ENCODE measurements around the gene POLD4. TPM values are rescaled to one million over a fixed set of nuclear protein-coding genes. Genes with fewer than 3 reads are reported as not detected.
A peak's percentile ranks its signal among the peaks of the same experiment; 100 is the strongest.

Gene POLD4
- total and polyA plus RNA-seq, 7 experiments from 2014 or later: 59.9 to 116 (median 95.1) TPM

DNA sequence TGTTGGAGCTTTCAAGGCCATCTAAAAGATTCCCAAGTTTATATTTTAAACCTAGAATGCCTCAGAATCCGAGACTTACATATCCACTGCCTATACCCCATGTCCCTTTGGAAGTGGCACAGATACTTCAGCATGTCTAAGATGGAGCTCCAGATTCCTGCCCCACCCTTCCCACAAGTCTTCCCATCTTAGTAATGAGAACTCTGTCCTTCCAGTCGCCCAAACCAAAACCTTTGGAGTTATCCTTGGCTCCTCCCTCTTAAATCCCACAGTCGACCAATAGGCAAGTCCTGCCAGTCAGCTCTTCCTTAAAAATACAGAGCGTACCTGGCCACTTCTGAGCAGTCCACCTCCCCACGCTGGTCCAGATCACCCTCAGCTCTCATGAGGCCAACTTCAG, 4.3 kb downstream of the POLD4 start:
- no peaks in the 10 kb centered on the region for H3K36me3 Mint-ChIP-seq
- no peak overlapping the region for H3K4me3 ChIP-seq (ENCODE audit: low read length)
- no peaks in the 10 kb centered on the region for H3K27me3 ChIP-seq (ENCODE audit: control insufficient read depth in 2 of 2, insufficient read depth in 2 of 2, low read length in 2 of 2)
- ATAC-seq: no peak
- peaks cover 0 to 3% (median 0%) of the 10 kb centered on the region in 3 experiments for H3K36me3 ChIP-seq (ENCODE audit: control insufficient read depth in 2 of 3, insufficient read depth in 3 of 3, low read length in 3 of 3)
- H3K9me3 Mint-ChIP-seq: peaks cover 0 to 4% (median 0%) of the 10 kb centered on the region in 11 donors
- no peak for DNase-seq
- H3K4me1 Mint-ChIP-seq: peaks cover 39 to 80% (median 70%) of the 10 kb centered on the region in 7 donors
- H3K4me3 Mint-ChIP-seq: peak overlapping the region in 2 of 10 donors; percentile 10 to 16
- H3K27ac Mint-ChIP-seq: peak overlapping the region in 8 of 9 donors; percentile 5 to 90 (median 79)
- no peaks in the 10 kb centered on the region for H3K9me3 ChIP-seq (ENCODE audit: control insufficient read depth in 2 of 3, low read length in 3 of 3)
- intact Hi-C loops (cut with micrococcal nuclease): no loop called here
- peak overlapping the region; percentile 37 for H3K27ac ChIP-seq (ENCODE audit: low read depth, low read length)
- ChIA-PET CTCF (interaction anchor here (0.7 to 16.9 kb wide), 5 partner anchors 18 to 737 kb away, joined by 3 to 495 read pairs (median 4); partner anchors contain the start of gene CLCF1), POLR2A (interaction anchor here (1.0 to 17.2 kb wide), 6 partner anchors 11 to 58 kb away, joined by 3 to 272 read pairs (median 4); partner anchors contain the start of gene CLCF1)
- H3K27me3 Mint-ChIP-seq: no peaks in the 10 kb centered on the region
- H3K4me1 ChIP-seq (ENCODE audit: control insufficient read depth in 2 of 2, insufficient read depth in 2 of 2, low read length in 2 of 2): peaks cover 24 to 52% of the 10 kb centered on the region in 2 donors

DNA sequence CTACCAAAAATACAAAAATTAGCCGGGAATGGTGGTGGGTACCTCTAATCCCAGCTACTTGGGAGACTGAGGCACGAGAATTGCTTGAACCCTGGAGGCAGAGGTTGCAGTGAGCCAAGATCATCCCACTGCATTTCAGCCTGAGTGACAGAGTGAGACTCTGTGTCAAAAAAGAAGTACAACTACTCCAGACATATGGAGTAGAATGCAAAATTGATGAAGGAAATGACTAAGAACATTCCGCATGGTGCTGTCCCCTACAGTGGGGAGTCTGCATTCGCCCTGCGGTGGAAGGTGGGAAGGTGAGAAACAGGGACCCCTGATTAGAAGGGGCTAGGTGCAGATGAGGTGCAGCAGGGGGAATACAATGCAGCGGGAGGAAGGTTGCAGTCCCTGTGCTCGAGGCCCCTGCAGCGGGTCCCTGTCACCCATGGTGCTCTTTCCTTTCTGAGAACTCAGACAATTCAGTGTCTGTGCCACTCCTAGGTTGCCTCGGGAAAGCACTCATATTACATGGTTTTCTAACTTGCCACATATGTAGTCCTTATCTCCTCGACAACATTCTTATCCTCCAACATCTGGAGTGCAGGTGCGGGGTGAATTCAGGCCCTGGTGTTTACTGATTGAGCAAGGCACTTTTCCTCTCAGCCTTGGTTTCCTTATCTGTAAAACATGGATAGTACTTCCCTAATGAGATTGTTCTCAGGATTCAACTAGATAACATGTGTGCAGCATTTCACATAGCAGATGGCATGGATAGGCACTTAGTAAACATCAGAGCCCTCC, 5.2 kb downstream of the POLD4 start:
- Histone ChIP-seq H3K4me1 (ENCODE audit: control insufficient read depth in 2 of 2, insufficient read depth in 2 of 2, low read length in 2 of 2) (peaks cover 20 to 53% of the 10 kb centered on the region in 2 donors), H3K4me3 (ENCODE audit: low read length) (no peak overlapping the region), H3K27me3 (ENCODE audit: control insufficient read depth in 2 of 2, insufficient read depth in 2 of 2, low read length in 2 of 2) (no peaks in the 10 kb centered on the region), H3K27ac (ENCODE audit: low read depth, low read length) (no peak overlapping the region), H3K9me3 (ENCODE audit: control insufficient read depth in 2 of 3, low read length in 3 of 3) (no peaks in the 10 kb centered on the region), H3K36me3 (ENCODE audit: control insufficient read depth in 2 of 3, insufficient read depth in 3 of 3, low read length in 3 of 3) (peaks cover 0 to under 1% (median 0%) of the 10 kb centered on the region in 3 experiments)
- H3K27ac Mint-ChIP-seq: peak overlapping the region in 8 of 9 donors; percentile 44 to 90 (median 79)
- DNase-seq: no peak
- H3K27me3 Mint-ChIP-seq: no peaks in the 10 kb centered on the region
- no peak for ATAC-seq
- CTCF ChIA-PET: interaction anchor here (0.7 to 16.9 kb wide), 6 partner anchors 23 to 37 kb away, joined by 7 to 495 read pairs (median 37); partner anchors contain the start of gene CLCF1
- intact Hi-C loops (cut with micrococcal nuclease): no loop called here
- H3K36me3 Mint-ChIP-seq: no peaks in the 10 kb centered on the region
- peak overlapping the region in 1 of 10 donors; percentile 28 for H3K4me3 Mint-ChIP-seq
- H3K4me1 Mint-ChIP-seq: peaks cover 35 to 75% (median 65%) of the 10 kb centered on the region in 7 donors
- H3K9me3 Mint-ChIP-seq: peaks cover 0 to 2% (median 0%) of the 10 kb centered on the region in 11 donors
- POLR2A ChIA-PET: interaction anchor here (0.7 to 17.2 kb wide), 10 partner anchors 10 to 54 kb away, joined by 3 to 272 read pairs (median 4); partner anchors contain the start of gene CLCF1

DNA sequence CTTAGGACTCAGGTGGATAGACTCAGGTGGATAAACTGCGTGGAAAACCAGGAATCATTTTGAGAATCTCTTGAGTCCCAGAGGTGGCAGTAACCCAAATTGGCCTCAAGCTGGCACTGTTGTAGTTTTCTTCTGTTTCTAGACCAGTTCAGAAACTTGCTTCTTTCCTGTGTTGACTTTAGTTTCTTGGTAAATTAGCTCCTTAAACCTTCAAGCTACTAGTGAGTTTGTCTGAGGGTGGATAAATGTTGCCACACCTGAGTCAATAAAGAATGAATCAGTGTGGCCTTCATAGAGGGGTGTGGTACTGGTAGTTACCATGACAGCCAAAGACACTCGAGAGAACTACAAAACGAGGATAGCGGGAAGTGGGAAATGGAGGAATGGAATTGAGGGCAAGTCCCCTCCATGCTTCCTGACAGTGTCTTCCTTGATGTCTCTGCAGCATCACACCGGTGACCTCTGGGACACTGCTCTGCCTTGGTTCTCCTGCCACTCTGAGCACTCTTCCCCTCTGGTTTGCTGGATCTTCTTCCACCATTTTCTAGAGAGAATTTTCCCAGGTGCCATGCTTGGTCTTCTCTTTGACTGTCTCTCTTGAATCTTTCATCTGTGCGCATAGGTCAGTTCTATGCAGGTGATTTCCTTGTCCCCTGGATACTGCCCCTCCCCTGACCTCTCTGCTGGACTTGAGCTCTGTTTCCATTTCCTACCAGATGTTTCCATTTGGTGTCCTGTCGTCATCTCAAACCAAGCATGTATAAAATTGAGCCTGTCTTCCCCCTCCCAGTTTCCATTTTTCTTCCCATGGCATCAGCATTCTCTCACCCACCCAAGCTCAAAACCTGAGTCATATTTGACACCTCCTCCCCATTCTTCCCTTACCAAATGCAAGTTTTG, 7.2 kb downstream of the POLD4 start:
- no peak overlapping the region for H3K4me3 ChIP-seq (ENCODE audit: low read length)
- no peaks in the 10 kb centered on the region for H3K27me3 Mint-ChIP-seq
- peaks cover 5 to 38% of the 10 kb centered on the region in 2 donors for H3K4me1 ChIP-seq (ENCODE audit: control insufficient read depth in 2 of 2, insufficient read depth in 2 of 2, low read length in 2 of 2)
- H3K9me3 Mint-ChIP-seq: peaks cover 0 to 1% (median 0%) of the 10 kb centered on the region in 11 donors
- CTCF ChIA-PET: interaction anchor here (0.6 to 4.7 kb wide), 29 partner anchors 8 to 924 kb away, joined by 3 to 87 read pairs (median 4); partner anchors contain the start of genes CLCF1, GRK2, PPP1CA and RAD9A
- intact Hi-C loops (cut with micrococcal nuclease): loop anchor here (1.0 to 2.0 kb wide), 4 partner anchors 7 to 84 kb away; partner anchors contain the start of gene POLD4 (in 1 of the 2)
- POLR2A ChIA-PET: interaction anchor here (0.6 to 5.4 kb wide), 27 partner anchors 9 to 502 kb away, joined by 3 to 41 read pairs (median 4); partner anchors contain the start of genes ANKRD13D, CORO1B, POLD4 and PTPRCAP
- peaks cover 27 to 70% (median 60%) of the 10 kb centered on the region in 7 donors for H3K4me1 Mint-ChIP-seq
- DNase-seq (peak in 5 of 9 donors; percentile 34 to 62 (median 52)), ATAC-seq (peak; percentile 76)
- no peaks in the 10 kb centered on the region for H3K36me3 ChIP-seq (ENCODE audit: control insufficient read depth in 2 of 3, insufficient read depth in 3 of 3, low read length in 3 of 3)
- H3K27ac Mint-ChIP-seq: peak overlapping the region; percentile 61 to 98 (median 92)
- H3K27ac ChIP-seq (ENCODE audit: low read depth, low read length): peak overlapping the region; percentile 68
- H3K9me3 ChIP-seq (ENCODE audit: control insufficient read depth in 2 of 3, low read length in 3 of 3): no peaks in the 10 kb centered on the region
- H3K27me3 ChIP-seq (ENCODE audit: control insufficient read depth in 2 of 2, insufficient read depth in 2 of 2, low read length in 2 of 2): no peaks in the 10 kb centered on the region
- H3K36me3 Mint-ChIP-seq: peaks cover 0 to 3% (median 0%) of the 10 kb centered on the region in 5 donors
- H3K4me3 Mint-ChIP-seq: peak overlapping the region; percentile 30 to 74 (median 56)

DNA sequence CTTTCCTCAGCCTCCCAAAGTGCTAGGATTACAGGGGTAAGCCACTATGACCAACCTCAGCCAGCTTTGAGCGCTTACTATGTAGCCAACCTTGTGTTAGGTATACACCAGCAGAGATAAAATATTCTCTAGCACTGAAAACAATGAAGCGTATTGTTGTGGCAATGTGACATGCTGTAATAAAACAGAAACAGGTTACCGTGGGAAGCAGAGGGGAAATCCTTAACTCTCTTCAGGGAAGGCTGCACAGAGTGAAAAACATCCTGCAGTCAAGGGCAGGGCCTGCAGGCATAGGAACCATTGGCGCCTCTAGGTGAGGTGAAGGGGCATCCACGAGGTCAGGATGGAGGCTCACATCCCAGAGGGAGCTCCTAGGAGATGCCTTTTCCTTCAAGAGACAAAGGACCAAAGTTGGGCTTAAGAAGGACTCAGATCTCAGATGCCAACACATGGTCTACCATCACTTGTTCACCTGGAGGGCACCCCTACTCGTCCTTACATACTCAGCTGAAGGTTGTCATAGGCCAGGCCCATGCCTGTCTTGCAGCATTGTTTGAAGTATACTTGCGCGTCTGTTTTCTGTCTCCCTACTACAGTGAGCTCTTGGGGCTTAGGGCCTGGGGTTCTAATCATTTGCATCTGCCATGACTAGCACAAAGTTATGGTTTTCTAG, 8.0 kb downstream of the POLD4 start:
- Mint-ChIP-seq H3K27ac (peak overlapping the region; percentile 61 to 98 (median 92)), H3K36me3 (peaks cover 0 to 3% (median 0%) of the 10 kb centered on the region in 5 donors), H3K4me1 (peaks cover 25 to 66% (median 58%) of the 10 kb centered on the region in 7 donors), H3K4me3 (peak overlapping the region; percentile 30 to 74 (median 58)), H3K9me3 (peaks cover 0 to 1% (median 0%) of the 10 kb centered on the region in 11 donors), H3K27me3 (no peaks in the 10 kb centered on the region)
- Histone ChIP-seq H3K4me3 (ENCODE audit: low read length) (no peak overlapping the region), H3K36me3 (ENCODE audit: control insufficient read depth in 2 of 3, insufficient read depth in 3 of 3, low read length in 3 of 3) (no peaks in the 10 kb centered on the region), H3K27me3 (ENCODE audit: control insufficient read depth in 2 of 2, insufficient read depth in 2 of 2, low read length in 2 of 2) (no peaks in the 10 kb centered on the region), H3K9me3 (ENCODE audit: control insufficient read depth in 2 of 3, low read length in 3 of 3) (no peaks in the 10 kb centered on the region), H3K27ac (ENCODE audit: low read depth, low read length) (peak overlapping the region; percentile 68), H3K4me1 (ENCODE audit: control insufficient read depth in 2 of 2, insufficient read depth in 2 of 2, low read length in 2 of 2) (peaks cover 0 to 32% of the 10 kb centered on the region in 2 donors)
- intact Hi-C loops (cut with micrococcal nuclease): loop anchor here in 1 of 2 donors (1.0 to 2.0 kb wide), 3 partner anchors 8 to 83 kb away; partner anchors contain the start of gene POLD4
- ChIA-PET CTCF (interaction anchor here (0.6 to 4.7 kb wide), 30 partner anchors 8 to 145 kb away, joined by 3 to 87 read pairs (median 4); partner anchors contain the start of genes CLCF1, GRK2, POLD4 and PPP1CA), POLR2A (interaction anchor here (0.7 to 5.4 kb wide), 24 partner anchors 8 to 502 kb away, joined by 3 to 41 read pairs (median 4); partner anchors contain the start of genes ANKRD13D, CORO1B, GRK2 and POLD4)
- DNase-seq: peak in 4 of 9 donors; percentile 13 to 39 (median 30)
- peak; percentile 68 for ATAC-seq

DNA sequence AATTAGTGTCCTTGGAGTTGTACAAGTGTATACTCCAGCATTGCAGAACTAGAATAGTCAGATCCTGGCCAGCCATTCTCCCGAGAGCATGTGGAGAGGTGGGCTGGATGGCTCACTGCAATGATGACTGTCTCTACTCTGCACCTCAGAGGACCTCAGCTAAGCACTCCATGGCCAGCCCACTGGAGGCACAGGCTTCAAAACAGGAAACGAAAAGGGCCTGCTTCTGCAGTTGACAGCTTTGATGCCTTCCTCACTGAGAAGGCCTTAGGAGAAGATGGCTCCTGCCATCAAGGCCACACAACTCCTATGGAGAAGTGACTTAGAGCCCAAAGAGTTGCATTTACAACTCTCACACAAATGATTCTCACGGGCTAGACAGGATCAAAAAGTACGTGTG, 9.1 kb downstream of the POLD4 start:
- no peak overlapping the region for H3K4me3 ChIP-seq (ENCODE audit: low read length)
- H3K36me3 ChIP-seq (ENCODE audit: control insufficient read depth in 2 of 3, insufficient read depth in 3 of 3, low read length in 3 of 3): no peaks in the 10 kb centered on the region
- Mint-ChIP-seq H3K4me1 (peaks cover 21 to 57% (median 48%) of the 10 kb centered on the region in 7 donors), H3K27me3 (no peaks in the 10 kb centered on the region), H3K4me3 (peak overlapping the region; percentile 12 to 80 (median 70)), H3K27ac (peak overlapping the region; percentile 61 to 97 (median 92)), H3K9me3 (peaks cover 0 to 1% (median 0%) of the 10 kb centered on the region in 11 donors), H3K36me3 (peaks cover 0 to 3% (median 0%) of the 10 kb centered on the region in 5 donors)
- no peaks in the 10 kb centered on the region for H3K9me3 ChIP-seq (ENCODE audit: control insufficient read depth in 2 of 3, low read length in 3 of 3)
- peak overlapping the region; percentile 68 for H3K27ac ChIP-seq (ENCODE audit: low read depth, low read length)
- intact Hi-C loops (cut with micrococcal nuclease): loop anchor here in 1 of 2 donors (2.0 kb wide), 1 partner anchor 27 kb away; no protein-coding TSS in a partner anchor
- DNase-seq (peak in 5 of 9 donors; percentile 25 to 37 (median 27)), ATAC-seq (peak; percentile 44)
- CTCF ChIA-PET: interaction anchor here (0.6 to 4.7 kb wide), 9 partner anchors 9 to 1709 kb away, joined by 3 to 87 read pairs (median 15); partner anchors contain the start of gene POLD4
- H3K4me1 ChIP-seq (ENCODE audit: control insufficient read depth in 2 of 2, insufficient read depth in 2 of 2, low read length in 2 of 2): peaks cover 0 to 32% of the 10 kb centered on the region in 2 donors
- no peaks in the 10 kb centered on the region for H3K27me3 ChIP-seq (ENCODE audit: control insufficient read depth in 2 of 2, insufficient read depth in 2 of 2, low read length in 2 of 2)
- POLR2A ChIA-PET: interaction anchor here (1.1 to 5.4 kb wide), 7 partner anchors 11 to 104 kb away, joined by 4 to 41 read pairs (median 5); partner anchors contain the start of genes POLD4 and RAD9A

Data from naive thymus-derived CD4-positive, alpha-beta T cell (primary cell).